Measurements from ENCODE around the gene FBN1. TPM values are rescaled to one million over a fixed set of nuclear protein-coding genes. Genes with fewer than 3 reads are reported as not detected.

Gene FBN1
- total RNA-seq, 1 experiment from 2014 or later = 5.5 TPM

- Histone ChIP-seq H3K27me3 (ENCODE audit: control insufficient read depth, insufficient read depth, low read length) (no peaks in the 10 kb centered on the region), H3K4me3 (ENCODE audit: insufficient read depth, low read depth, low read length) (no peak overlapping the region), H3K36me3 (replicated peaks; ENCODE audit: control insufficient read depth, insufficient read depth, low read length) (no peaks in the 10 kb centered on the region)
- no peak for DNase-seq
Measured at GRCh38 chr15:48395521-48396011, 249.9 kb downstream of the FBN1 start.

- no peak overlapping the region for H3K4me3 ChIP-seq (ENCODE audit: insufficient read depth, low read depth, low read length)
- DNase-seq = no peak
- no peaks in the 10 kb centered on the region for H3K36me3 ChIP-seq (replicated peaks; ENCODE audit: control insufficient read depth, insufficient read depth, low read length)
- H3K27me3 ChIP-seq (ENCODE audit: control insufficient read depth, insufficient read depth, low read length) = no peaks in the 10 kb centered on the region
Measured at GRCh38 chr15:48394970-48395369, 250.5 kb downstream of the FBN1 start.

DNA sequence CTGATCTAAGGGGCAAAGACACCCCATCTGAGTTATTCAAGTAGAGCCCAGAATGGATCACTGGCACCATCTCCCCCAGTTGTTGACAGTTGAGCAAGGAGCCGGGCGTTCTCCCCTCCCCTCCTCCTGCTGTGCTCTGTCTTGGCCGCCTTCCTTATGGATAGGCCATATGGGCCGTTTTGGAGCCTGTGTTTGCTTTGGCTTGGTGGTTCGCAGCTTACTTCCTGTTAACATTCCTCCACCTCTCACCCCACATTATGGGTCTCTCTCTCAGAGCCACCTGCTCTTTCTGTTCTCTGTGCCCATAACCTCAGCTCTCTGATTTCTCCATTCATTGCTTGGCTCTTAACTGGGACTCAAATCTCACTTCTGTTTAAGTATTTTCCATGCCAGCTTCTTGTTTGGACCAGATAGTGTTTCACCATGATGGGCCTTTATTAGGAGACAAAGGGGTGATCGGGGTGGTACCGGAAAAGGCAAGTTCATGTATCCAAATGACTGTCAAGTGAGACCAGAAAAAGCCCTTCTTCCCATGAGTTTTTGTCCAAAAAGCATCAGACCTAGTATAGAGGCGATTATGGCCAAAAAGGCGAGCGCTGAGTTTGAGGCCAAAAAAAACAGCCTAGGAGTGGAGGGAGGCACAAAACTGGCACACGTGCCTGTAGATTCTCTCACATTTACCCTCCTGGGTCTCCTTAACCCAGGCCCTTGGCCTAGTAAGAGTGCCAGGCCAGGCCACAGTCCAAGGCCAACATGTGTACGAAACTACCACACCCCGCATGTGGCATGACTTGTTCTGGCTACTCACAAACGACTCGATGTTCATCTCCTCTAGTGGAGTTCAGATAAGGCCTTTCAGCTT is 251.6 kb downstream of the FBN1 start:
- H3K4me3 ChIP-seq (ENCODE audit: insufficient read depth, low read depth, low read length) = no peak overlapping the region
- H3K36me3 ChIP-seq (replicated peaks; ENCODE audit: control insufficient read depth, insufficient read depth, low read length) = no peaks in the 10 kb centered on the region
- no peaks in the 10 kb centered on the region for H3K27me3 ChIP-seq (ENCODE audit: control insufficient read depth, insufficient read depth, low read length)
- DNase-seq = no peak

- Histone ChIP-seq H3K36me3 (replicated peaks; ENCODE audit: control insufficient read depth, insufficient read depth, low read length) (no peaks in the 10 kb centered on the region), H3K27me3 (ENCODE audit: control insufficient read depth, insufficient read depth, low read length) (no peaks in the 10 kb centered on the region), H3K4me3 (ENCODE audit: insufficient read depth, low read depth, low read length) (no peak overlapping the region)
- no peak for DNase-seq
Measured at GRCh38 chr15:48392356-48392755, 253.2 kb downstream of the FBN1 start.

GRCh38 chr15:48391950-48392349 is 253.6 kb downstream of the FBN1 start:
- DNase-seq = no peak
- no peaks in the 10 kb centered on the region for H3K36me3 ChIP-seq (replicated peaks; ENCODE audit: control insufficient read depth, insufficient read depth, low read length)
- H3K27me3 ChIP-seq (ENCODE audit: control insufficient read depth, insufficient read depth, low read length) = no peaks in the 10 kb centered on the region
- no peak overlapping the region for H3K4me3 ChIP-seq (ENCODE audit: insufficient read depth, low read depth, low read length)

GRCh38 chr15:48389691-48390143 is 255.8 kb downstream of the FBN1 start:
- Histone ChIP-seq H3K27me3 (ENCODE audit: control insufficient read depth, insufficient read depth, low read length) (no peaks in the 10 kb centered on the region), H3K36me3 (replicated peaks; ENCODE audit: control insufficient read depth, insufficient read depth, low read length) (no peaks in the 10 kb centered on the region), H3K4me3 (ENCODE audit: insufficient read depth, low read depth, low read length) (no peak overlapping the region)
- no peak for DNase-seq

- Histone ChIP-seq H3K27me3 (ENCODE audit: control insufficient read depth, insufficient read depth, low read length) (no peaks in the 10 kb centered on the region), H3K4me3 (ENCODE audit: insufficient read depth, low read depth, low read length) (no peak overlapping the region)
- DNase-seq = no peak
Measured at GRCh38 chr15:48388910-48389309, 256.6 kb downstream of the FBN1 start.

DNA sequence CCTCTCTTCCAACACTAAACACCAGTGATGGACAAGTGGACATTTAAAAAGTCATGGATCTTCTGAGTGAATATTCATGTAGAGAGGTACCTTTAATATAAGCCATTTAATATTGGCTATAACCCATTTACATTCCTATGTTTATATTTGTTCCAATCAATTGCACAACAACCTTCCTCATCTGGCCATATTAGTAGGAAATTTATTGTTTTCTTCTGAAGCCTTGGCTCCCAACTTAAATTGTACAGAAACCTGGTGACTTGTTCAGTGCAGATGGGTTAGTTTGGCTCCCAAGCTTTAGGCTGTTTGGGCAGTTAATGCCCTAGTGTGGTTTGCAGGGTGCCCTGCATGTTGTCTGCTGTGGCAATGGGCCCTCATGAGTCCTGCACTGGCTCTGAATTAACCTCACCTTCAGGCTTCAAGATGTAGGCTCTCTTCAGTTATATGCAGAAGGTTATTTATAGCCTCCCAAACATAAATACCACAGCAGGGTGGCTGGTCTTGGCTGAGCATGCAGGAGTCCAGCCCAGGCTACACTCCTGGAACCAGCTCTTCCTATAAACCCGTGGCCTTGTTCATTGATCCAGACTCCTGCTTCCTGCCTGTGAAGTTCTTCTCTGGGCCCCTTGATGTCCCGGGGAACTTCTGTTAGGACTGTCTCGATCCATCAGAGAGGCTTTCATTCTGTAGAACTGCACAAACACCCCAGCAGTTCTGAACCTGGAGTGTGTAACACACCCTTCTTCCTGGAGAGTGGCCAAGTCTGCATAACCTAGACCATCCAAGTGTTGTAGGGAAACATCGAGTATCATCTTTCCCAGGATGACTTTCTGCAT is 257.3 kb downstream of the FBN1 start:
- no peaks in the 10 kb centered on the region for H3K27me3 ChIP-seq (ENCODE audit: control insufficient read depth, insufficient read depth, low read length)
- H3K4me3 ChIP-seq (ENCODE audit: insufficient read depth, low read depth, low read length) = no peak overlapping the region
- no peak for DNase-seq
- no peaks in the 10 kb centered on the region for H3K36me3 ChIP-seq (replicated peaks; ENCODE audit: control insufficient read depth, insufficient read depth, low read length)

More at GRCh38 chr15:48388910-48389309, 256.6 kb downstream of the FBN1 start:
- no peaks in the 10 kb centered on the region for H3K36me3 ChIP-seq (replicated peaks; ENCODE audit: control insufficient read depth, insufficient read depth, low read length)

GRCh38 chr15:48385031-48385830 is 260.3 kb downstream of the FBN1 start:
- H3K36me3 ChIP-seq (replicated peaks; ENCODE audit: control insufficient read depth, insufficient read depth, low read length) = no peaks in the 10 kb centered on the region
- no peak overlapping the region for H3K4me3 ChIP-seq (ENCODE audit: insufficient read depth, low read depth, low read length)
- DNase-seq = no peak
- no peaks in the 10 kb centered on the region for H3K27me3 ChIP-seq (ENCODE audit: control insufficient read depth, insufficient read depth, low read length)

- Histone ChIP-seq H3K4me3 (ENCODE audit: insufficient read depth, low read depth, low read length) (no peak overlapping the region), H3K36me3 (replicated peaks; ENCODE audit: control insufficient read depth, insufficient read depth, low read length) (no peaks in the 10 kb centered on the region), H3K27me3 (ENCODE audit: control insufficient read depth, insufficient read depth, low read length) (no peaks in the 10 kb centered on the region)
- DNase-seq = no peak
Measured at GRCh38 chr15:48384616-48385015, 260.9 kb downstream of the FBN1 start.

DNA sequence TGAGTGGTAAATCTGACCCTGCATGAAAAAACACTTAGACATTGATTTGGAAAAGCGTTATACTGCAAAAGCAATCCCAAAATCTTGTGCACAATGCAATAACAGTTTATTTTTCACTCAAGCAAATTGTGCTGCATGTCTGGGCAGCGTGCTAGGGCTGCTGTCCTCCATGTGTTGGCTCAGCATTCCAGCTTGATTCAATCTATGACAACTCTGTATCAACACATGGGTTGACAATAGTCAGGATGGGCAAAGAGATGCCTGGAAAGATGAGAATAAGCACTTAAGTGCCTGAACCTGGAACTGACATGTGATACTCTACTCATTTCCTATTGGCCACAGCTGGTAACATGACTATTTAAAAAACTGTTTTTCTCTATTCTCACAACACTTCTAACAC is 262.5 kb downstream of the FBN1 start:
- Histone ChIP-seq H3K27me3 (ENCODE audit: control insufficient read depth, insufficient read depth, low read length) (no peaks in the 10 kb centered on the region), H3K36me3 (replicated peaks; ENCODE audit: control insufficient read depth, insufficient read depth, low read length) (no peaks in the 10 kb centered on the region), H3K4me3 (ENCODE audit: insufficient read depth, low read depth, low read length) (no peak overlapping the region)
- DNase-seq = no peak

GRCh38 chr15:48381861-48382260 is 263.6 kb downstream of the FBN1 start:
- H3K27me3 ChIP-seq (ENCODE audit: control insufficient read depth, insufficient read depth, low read length) = no peaks in the 10 kb centered on the region
- no peak for DNase-seq
- H3K36me3 ChIP-seq (replicated peaks; ENCODE audit: control insufficient read depth, insufficient read depth, low read length) = no peaks in the 10 kb centered on the region
- H3K4me3 ChIP-seq (ENCODE audit: insufficient read depth, low read depth, low read length) = no peak overlapping the region

DNA sequence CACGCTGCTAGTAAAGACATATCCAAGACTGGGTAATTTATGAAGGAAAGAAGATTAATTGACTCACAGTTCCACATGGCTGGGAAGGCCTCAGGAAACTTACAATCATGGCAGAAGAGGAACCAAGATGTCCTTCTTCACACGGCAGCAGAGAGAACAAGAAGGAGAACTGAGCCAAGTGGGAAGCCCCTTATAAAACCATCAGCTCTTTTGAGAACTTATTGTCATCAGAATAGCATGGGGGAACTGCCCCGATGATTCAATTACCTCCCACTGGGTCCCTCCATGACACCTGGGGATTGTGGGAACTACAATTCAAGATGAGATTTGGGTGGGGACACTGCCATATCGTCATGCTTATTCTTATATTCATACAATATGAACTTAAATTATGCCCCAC is 265.3 kb downstream of the FBN1 start:
- H3K36me3 ChIP-seq (replicated peaks; ENCODE audit: control insufficient read depth, insufficient read depth, low read length) = no peaks in the 10 kb centered on the region
- no peak overlapping the region for H3K4me3 ChIP-seq (ENCODE audit: insufficient read depth, low read depth, low read length)
- H3K27me3 ChIP-seq (ENCODE audit: control insufficient read depth, insufficient read depth, low read length) = no peaks in the 10 kb centered on the region
- no peak for DNase-seq

DNA sequence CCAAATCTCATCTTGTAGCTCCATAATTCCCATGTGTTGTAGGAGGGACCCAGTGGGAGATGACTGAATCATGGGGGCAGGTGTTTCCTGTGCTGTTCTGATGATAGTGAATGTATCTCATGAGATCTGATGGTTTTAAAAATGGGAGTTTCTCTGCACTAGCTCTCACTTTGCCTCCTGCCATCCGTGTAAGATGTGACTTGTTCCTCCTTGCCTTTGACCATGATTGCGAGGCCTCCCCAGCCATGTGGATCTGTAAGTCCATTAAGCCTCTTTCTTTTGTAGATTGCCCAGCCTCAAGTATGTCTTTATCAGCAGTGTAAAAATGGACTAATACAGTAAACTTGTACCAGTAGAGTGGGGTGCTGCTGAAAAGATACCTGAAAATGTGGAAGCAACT is 269.7 kb downstream of the FBN1 start:
- Histone ChIP-seq H3K4me3 (ENCODE audit: insufficient read depth, low read depth, low read length) (no peak overlapping the region), H3K36me3 (replicated peaks; ENCODE audit: control insufficient read depth, insufficient read depth, low read length) (no peaks in the 10 kb centered on the region), H3K27me3 (ENCODE audit: control insufficient read depth, insufficient read depth, low read length) (no peaks in the 10 kb centered on the region)
- no peak for DNase-seq
